HG03342 (cell line): Measurements from ENCODE around the gene CD4.

Experiments
- ATAC-seq: cut with Tn5 transposase; IDR thresholded peaks from one replicate; pipeline ENCODE4 v1.9.1; 2021; ENCODE audit warnings: mild to moderate bottlenecking, moderate library complexity; ENCODE audit not compliant: unreplicated experiment

Gene CD4

DNA sequence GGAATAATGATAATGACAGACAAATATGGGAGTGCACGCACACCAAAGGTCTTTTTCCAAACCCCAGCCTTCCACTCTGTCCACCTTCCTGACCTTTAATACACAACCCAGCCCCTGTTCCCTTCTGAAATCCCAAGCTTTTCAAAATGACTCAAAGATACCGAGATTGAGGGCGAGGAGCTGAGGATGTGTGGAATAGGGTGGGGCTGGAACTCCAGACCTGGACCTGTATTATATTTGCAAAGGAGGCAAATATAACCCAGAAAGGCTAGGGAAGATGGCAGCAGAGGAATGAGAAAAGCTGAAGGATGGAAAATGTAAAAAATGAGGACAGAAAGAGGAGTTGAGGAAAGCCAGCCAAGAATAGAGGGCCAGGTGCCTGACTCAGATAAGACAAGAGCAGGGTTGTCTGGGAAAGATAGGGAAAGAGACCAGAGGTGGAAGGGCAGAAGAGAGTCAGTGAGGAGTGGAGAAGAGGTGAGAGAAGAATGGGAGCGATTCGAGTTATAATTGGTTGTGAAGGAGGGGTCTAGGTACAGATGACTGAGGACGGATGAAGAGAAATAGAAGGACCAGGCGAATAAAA lies 24.2 kb upstream of the CD4 start:
- no peak for ATAC-seq

DNA sequence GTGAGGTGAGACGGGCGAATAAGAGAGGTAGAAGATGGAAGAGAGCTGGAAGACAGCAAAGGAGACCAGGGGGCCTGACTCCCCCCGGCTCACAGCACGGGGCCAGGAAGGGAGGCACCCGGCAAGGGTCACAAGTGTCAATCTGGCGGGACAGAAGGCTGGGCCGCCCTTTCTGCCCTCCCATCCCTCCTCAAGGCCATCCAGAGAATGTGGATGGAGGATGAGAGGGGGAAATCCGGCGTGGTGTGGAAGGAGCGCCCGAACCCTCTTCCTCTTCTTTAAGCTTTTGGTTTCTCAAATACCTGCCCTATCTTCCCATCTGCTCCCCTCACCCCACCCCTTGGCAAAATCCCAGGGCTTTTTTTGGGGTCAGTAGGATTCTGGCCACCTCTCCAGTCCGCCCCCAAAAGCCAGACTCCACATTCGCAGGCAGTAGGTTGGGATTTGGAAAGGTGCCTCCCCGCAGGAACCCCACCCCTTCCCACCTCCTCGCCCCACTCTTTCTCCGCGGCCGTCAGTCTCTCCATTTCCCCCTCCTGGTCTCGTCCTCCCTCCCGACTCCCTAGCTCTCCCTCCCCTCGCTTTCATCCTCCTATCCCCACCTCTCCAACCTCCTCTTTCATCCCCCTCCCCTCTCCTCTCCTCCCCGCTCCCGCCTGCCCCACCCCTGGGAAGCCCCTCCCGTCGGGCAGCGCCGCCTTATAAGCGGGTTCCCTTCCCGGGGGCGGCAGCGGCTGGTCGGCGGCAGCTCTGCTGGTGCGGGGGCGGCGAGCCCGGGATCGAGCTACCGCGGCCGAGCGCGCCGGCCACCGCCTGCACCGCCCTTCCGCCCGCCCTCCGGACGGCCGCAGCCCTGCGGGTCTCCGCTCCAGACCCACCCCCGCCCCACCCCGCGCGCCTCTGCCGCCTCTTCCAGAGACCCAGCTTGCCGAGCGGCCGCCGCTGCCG lies 23.4 kb upstream of the CD4 start, which contains the start of gene PTMS:
TSS of gene PTMS (plus strand) at position 730 of the 948 bp plus-strand sequence. CDS start 343 bp downstream, outside the sequence.
- peak; percentile 18 for ATAC-seq

DNA sequence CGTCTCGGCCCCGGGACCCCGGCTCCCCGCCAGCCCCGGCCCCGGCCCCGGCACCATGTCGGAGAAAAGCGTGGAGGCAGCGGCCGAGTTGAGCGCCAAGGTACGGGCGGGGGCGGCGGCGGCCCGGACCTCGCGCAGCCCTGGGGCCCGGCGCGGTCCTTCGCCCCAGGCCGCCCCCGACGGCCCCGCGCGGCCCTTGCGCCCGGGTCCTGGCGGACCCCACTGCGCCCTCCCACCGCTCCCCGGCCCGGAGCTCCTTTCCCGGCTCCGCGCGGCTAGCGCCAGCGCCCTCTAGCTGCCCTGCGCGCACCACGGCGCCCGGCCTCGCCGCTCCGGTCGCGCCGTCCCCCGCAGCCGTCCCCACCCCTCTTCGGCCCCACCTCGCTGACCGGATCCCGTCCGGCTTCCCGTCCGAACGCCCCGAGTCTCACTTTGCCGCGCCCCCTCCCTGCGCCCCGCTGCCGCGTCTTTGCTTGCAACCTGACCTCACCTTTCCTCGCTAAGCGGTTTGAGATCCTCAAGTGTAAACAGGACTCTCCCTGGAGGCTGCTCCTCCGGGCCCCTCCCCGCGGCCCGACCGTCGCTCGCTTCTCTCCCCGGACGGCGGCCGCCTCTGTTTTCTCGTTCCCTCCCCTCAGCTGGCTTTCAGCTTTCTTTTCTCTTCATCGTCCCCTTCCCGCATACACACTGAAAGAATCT lies 22.5 kb upstream of the CD4 start:
- peak; percentile 37 for ATAC-seq

DNA sequence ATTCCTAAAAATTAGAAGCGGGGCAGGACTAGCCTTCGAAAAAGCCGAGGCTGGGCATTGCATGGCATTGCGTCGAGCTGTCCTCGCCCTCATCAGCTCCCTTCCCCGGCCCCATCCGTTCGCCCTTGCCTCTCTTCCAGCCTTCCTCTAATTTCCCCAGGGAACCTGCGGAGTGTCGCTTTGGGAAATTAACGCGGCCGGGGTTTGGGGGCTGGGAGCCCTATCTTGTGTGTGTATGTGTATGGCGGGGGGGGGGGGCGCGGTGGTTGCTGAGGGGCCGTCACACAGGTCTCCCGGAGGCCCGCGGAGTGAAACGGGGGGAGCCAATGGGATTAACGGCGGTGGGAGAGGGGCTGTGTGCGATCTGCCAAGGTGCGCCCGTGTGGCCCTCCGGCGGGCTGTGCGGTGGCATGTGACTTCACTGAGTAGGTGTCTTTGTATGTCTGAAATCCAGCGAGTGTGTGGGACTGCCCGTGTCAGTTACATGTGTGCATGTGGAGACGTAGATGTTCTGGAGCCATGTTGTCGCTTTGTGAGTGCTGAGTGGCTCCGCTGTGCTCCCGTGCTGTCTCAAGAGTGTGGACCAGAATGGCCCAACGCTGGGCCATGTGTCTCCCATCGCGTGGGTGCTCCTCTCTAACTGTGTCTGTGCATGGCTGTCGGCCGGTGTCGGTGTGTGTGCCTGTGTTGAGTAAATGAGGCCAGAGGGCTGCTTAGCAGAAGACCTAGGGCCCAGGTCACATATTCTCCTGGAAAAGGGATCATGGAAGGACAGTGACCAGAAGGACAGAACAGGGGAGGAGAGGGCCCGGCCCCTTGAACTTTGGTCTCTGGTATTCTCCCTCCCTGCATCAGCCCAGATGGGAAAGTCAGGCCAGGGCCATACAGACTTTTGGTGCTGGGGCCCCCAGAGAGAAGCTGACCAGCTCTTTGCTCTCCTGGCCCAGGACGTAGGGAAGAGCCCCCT lies 21.7 kb upstream of the CD4 start:
- ATAC-seq = no peak

DNA sequence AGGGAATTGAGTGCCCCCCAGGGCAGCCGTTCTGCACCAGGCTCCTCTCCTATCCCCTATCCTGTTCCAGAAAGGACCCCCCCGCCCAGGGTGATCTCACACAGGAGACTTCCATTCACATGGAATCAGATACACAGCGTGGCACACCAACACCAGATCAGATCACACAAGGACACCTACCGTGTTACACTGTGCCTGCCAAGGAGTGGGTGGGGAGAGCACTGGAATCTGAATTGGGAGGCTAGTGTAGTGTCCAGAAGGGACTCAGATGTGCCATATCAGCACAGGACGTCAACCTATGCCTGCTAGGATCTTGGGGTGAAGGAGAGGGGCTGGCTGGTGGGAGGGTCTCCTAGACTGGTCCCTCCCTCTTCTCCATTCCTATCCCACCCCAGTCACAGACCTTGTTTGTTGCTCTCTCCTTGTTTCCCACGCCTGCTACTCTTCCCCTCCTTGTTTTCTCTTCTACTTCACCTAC lies 20.9 kb upstream of the CD4 start:
- no peak for ATAC-seq

DNA sequence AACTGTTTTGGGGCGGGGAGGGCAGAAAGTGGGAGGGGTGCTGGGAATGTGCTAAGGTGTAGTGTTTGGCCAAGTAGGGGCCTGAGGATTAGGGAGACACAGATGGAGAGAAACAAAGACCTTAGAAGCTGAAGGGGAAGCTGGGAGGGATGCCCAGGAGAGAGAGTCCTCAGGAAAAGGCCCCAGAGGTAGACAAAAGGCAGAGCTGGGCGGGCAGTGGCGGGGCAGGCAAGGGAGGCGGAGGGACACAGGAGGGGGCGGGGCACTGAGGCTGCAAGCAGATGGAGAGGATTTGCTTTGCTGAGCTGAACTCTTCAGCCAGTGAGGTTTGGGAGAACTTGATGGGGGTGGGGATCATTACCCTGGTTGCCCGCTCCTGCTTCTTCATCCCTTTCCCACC lies 20.3 kb upstream of the CD4 start:
- no peak for ATAC-seq

DNA sequence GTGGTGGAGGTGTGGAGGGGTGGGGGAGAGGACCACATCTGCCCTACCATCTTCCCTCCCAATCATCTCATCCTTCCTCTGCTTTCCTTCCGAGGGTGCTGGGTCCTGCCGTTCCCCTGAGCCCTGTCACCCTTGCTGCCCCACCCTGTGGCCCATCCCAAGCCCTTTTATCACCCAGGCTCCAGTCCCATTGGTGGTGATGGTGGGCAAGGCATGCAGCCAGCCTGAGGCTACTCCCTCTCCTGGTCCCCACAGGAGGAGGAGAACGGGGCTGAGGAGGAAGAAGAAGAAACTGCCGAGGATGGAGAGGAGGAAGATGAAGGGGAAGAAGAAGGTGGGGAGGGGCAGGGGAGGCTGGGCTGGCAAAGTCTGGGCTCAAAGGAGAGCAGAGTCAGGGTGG lies 19.7 kb upstream of the CD4 start:
- ATAC-seq = no peak

DNA sequence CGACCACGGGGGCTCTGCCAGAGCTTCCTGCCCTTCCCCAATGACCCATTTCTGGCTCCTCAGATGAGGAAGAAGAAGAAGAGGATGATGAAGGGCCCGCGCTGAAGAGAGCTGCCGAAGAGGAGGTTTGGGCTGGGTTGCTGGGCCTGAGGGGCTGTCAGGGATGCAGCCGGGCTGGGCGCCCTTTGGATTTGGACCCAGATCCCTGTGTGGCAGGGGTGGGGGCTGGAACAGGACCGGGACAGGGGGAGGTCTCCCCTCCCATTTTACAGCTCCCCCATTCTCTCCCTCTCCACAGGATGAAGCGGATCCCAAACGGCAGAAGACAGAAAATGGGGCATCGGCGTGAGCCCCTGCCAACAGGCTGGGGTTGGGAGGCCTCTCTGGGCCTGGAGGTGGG lies 19.2 kb upstream of the CD4 start:
- ATAC-seq = no peak

DNA sequence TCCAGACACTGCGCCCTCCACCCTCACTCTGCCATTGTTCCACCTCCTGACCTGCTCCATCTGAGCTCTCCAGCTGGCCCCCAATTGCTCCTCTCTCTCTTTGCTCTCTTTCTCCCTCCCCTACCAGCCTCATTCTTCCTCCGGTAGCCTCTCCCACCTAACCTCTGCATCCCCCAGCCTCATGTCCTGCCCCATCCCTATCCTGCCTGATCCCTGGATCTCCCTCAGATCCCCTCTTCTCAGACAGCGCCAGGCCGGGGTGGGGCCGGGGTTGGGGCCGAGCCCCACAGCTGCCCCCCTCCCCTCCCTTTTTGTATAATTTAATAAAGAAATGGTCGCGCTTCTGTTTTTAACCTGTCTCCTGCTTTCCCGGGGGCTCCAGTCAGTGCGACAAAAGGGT lies 18.7 kb upstream of the CD4 start:
- ATAC-seq = no peak

DNA sequence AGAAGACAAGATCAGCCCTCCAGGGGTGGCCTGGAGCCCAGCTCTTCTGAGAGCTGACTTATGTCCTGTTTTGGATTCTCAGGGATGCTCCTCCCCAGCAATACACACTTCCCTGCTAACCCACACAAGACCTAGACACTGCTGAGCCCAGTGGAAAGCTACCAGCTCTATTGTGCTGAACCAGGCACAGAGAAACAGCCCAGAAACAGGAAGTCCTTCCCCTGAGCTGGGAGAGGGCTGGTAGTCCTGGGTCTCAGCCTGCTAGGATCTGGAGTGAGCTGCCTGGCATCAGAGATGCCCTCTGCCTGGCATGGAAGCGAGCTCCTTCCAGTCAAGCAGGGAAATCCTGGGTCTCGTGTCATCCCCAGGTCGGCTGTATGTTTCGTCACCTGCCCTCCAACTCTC lies 18.2 kb upstream of the CD4 start:
- no peak for ATAC-seq

DNA sequence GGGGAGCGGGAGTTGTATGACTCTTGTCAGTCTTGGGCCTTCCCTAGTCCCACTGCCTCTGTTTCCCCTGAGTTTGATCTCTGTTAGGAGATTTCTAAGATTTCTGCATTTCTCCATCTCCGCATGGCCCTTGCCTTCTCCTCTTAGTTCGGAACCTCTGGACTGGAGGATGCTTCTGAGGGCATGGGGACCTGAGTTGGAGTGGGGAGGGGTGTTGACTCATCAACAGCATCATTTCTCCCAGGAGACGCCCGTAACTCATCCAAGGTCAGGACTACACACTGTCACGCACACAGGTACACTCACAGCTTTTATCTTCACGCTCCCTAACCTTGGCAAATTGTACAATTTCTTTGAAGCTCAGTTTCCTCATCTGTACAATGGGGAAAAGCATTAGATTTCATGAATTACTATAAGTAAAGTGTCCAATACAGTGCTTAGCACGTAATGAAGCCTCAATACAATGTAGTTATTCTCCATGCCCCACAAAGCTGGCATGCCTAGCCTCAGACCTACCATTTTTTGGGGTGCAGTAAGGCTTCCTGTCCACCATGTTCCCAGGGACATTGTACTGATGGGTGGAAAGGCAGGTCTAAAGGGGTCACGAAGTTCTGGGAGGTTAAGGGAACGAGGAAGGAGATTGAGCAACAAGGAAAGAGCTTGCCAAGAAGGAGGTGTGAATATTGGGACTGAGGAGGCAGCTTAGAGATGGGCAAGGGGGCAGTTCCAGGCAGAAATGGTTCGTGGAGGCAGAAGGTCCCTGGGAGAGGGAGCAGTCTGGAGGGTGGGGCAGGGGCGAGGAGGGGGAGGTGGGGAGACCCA lies 17.6 kb upstream of the CD4 start:
- no peak for ATAC-seq

DNA sequence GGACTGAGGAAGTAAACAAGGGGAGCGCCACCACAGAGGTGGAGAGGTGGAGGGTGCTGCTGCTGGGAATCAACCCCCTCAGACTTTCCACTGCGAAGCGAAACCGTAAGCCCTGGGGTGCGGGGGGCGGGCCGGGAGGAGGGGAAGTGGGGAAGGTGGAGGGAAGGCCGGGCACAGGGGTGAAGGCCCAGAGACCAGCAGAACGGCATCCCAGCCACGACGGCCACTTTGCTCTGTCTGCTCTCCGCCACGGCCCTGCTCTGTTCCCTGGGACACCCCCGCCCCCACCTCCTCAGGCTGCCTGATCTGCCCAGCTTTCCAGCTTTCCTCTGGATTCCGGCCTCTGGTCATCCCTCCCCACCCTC lies 17.0 kb upstream of the CD4 start, which contains the start of gene LAG3:
TSS of gene LAG3 (plus strand) at position 190 of the 365 bp plus-strand sequence. CDS start 333 bp downstream, outside the sequence.
- no peak for ATAC-seq

DNA sequence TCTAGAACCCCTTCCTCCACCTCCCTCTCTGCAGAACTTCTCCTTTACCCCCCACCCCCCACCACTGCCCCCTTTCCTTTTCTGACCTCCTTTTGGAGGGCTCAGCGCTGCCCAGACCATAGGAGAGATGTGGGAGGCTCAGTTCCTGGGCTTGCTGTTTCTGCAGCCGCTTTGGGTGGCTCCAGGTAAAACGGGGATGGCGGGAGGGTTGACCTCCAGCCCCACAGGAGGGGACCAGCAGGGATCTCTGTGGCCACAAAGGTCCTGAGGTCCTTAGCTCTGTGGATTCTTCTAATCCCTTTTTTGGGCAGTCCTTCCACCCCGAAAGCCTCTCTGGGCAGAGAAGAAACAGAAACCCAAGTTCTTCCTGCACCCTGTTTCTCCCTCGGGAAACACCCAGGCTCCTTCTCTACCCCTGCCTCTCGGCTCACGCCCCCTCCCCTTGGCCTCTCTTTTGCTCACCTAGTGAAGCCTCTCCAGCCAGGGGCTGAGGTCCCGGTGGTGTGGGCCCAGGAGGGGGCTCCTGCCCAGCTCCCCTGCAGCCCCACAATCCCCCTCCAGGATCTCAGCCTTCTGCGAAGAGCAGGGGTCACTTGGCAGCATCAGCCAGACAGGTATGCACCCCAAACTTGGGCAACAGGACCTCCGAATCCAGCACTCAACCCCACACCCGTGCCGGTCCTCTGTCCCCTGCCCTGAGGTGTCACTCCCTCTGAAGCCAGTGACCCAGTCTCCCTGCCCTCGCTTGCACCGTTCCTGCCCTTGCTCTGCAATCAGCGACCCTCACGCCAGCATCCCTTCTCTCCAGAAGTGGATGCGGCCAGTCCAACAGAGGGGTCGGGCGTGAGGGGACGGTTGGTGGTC lies 16.4 kb upstream of the CD4 start:
- ATAC-seq = no peak

DNA sequence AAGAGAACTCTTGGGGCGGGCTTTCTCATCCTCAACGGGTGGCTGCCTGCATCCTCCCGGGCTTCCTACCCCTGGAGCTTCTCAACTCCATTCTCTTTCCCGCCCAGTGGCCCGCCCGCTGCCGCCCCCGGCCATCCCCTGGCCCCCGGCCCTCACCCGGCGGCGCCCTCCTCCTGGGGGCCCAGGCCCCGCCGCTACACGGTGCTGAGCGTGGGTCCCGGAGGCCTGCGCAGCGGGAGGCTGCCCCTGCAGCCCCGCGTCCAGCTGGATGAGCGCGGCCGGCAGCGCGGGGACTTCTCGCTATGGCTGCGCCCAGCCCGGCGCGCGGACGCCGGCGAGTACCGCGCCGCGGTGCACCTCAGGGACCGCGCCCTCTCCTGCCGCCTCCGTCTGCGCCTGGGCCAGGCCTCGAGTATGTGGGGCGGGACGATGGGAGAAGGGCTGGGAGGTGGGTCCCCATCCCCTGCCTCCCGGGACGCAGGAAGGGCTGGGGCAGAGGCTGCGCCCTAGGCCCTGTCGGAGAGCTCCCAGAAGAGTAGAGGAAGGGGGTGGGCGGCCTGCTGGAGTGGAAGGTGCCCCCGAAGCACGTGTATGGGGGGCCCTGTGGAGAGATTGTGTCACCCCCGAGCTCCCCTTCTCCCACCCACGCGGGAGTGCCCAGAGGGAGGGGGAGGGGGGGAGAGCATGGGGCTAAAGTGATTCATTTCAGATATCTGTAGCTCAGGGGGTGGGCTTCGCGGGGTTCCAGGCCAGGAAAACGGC lies 15.6 kb upstream of the CD4 start:
- ATAC-seq = no peak

DNA sequence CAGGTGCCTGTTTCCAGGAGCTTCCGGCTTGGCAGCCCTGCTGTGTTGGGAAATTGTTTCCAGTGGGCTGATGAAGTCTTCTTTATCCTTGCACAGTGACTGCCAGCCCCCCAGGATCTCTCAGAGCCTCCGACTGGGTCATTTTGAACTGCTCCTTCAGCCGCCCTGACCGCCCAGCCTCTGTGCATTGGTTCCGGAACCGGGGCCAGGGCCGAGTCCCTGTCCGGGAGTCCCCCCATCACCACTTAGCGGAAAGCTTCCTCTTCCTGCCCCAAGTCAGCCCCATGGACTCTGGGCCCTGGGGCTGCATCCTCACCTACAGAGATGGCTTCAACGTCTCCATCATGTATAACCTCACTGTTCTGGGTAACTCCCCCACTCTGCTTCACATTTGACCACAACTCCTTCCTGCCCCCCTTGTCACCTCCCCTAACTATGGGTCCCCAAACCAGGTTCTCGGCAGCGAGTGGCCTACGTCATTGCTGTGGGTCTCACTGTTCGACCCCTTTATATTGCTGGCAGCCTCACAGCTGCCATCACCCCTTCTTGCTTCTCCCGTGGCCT lies 14.7 kb upstream of the CD4 start:
- no peak for ATAC-seq

DNA sequence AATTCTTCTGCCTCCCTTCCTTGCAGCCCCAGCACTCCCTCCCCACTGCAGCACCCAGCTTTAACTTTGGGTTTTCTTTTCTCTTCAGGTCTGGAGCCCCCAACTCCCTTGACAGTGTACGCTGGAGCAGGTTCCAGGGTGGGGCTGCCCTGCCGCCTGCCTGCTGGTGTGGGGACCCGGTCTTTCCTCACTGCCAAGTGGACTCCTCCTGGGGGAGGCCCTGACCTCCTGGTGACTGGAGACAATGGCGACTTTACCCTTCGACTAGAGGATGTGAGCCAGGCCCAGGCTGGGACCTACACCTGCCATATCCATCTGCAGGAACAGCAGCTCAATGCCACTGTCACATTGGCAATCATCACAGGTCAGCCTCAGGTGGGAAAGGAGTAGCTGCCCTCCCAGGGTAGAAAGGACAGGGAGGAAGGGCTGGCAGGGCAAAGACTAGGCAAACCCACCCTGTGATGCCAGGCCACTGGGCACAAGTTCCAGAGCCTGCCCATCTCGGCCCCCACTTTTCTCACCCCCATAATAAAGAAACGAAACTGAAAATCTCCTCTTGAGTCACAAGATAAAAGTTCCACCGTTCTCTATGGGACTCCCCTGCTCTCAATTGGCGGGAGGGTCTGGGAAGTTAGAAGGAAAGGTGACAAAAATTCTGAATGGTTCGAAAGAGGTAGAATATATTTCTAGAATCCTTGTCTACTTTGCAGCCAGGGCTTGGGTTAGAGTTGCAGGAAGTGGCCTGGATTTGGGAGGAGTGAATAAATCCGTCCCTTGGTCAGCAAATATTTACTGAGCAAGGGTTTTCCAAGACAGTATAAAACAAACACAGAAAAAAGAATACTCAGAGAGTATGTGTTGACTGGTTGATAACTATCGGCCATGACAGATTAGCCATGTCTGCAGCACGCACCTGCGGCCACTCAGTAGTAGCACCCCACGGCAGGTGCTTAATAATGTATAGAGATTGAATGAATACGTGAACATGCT lies 13.8 kb upstream of the CD4 start:
- no peak for ATAC-seq
